H9 (cell line): ENCODE data around the gene FAIM2. TPM values are rescaled to one million over a fixed set of nuclear protein-coding genes. Genes with fewer than 3 reads are reported as not detected.
"Not testable (repeated sequence)": the region's sequence is repeated elsewhere in the genome, so short reads cannot be mapped to it uniquely, and the experiment has no call there.

ENCODE experiments used
- DNase-seq: peaks from one replicate; pipeline ENCODE4 v3.0.0-alpha.2; 2017
- H2AFZ ChIP-seq: one replicate; pipeline ENCODE4 v1.6.1; 2013; ENCODE audit warnings: mild to moderate bottlenecking, low read length, control low read depth, moderate library complexity
- H2AK5ac ChIP-seq: 2 replicates; pipeline ENCODE4 v1.6.1; 2013; ENCODE audit warnings: low read length, control low read depth, mixed read lengths; ENCODE audit not compliant: insufficient read length
- H2BK120ac ChIP-seq: one replicate; pipeline ENCODE4 v1.6.1; 2013; ENCODE audit warnings: low read depth, mild to moderate bottlenecking, low read length, control low read depth, inconsistent platforms; ENCODE audit not compliant: poor library complexity, severe bottlenecking
- H2BK12ac ChIP-seq: 2 replicates; pipeline ENCODE4 v1.6.1; 2013; ENCODE audit warnings: low read length, control low read depth, mixed read lengths, low read depth; ENCODE audit not compliant: insufficient read length
- H2BK15ac ChIP-seq: 2 replicates; pipeline ENCODE4 v1.6.1; 2013; ENCODE audit warnings: low read depth, low read length, control low read depth
- H2BK20ac ChIP-seq: one replicate; pipeline ENCODE4 v1.6.1; 2013; ENCODE audit warnings: low read depth, mild to moderate bottlenecking, low read length, control low read depth, inconsistent platforms; ENCODE audit not compliant: poor library complexity, severe bottlenecking
- H2BK5ac ChIP-seq: 2 replicates; pipeline ENCODE4 v1.6.1; 2013; ENCODE audit warnings: low read length, control low read depth, mixed read lengths; ENCODE audit not compliant: insufficient read length
- H3K14ac ChIP-seq: 2 replicates; pipeline ENCODE4 v1.6.1; 2013; ENCODE audit warnings: low read length, control low read depth; ENCODE audit not compliant: insufficient read depth
- H3K18ac ChIP-seq: 2 replicates; pipeline ENCODE4 v1.6.1; 2013; ENCODE audit warnings: low read depth, mild to moderate bottlenecking, mixed read lengths, low read length, control low read depth; ENCODE audit not compliant: insufficient read length
- H3K23ac ChIP-seq: 2 replicates; pipeline ENCODE4 v1.6.1; 2013; ENCODE audit warnings: low read length, control low read depth, mixed read lengths, low read depth; ENCODE audit not compliant: insufficient read length
- H3K23me2 ChIP-seq: 2 replicates; pipeline ENCODE4 v1.6.1; 2013; ENCODE audit warnings: low read depth, mild to moderate bottlenecking, mixed read lengths, low read length, control low read depth; ENCODE audit not compliant: insufficient read length, poor library complexity, severe bottlenecking
- H3K27ac ChIP-seq: 2 replicates; pipeline ENCODE4 v1.5.1; 2013; ENCODE audit warnings: low read length, control low read depth, mixed read lengths, low read depth; ENCODE audit not compliant: insufficient read length
- H3K27me3 ChIP-seq: 2 replicates; pipeline ENCODE4 v1.6.1; 2013; ENCODE audit warnings: low read length, control low read depth, inconsistent platforms; ENCODE audit not compliant: insufficient read depth
- H3K4ac ChIP-seq: 2 replicates; pipeline ENCODE4 v1.6.1; 2013; ENCODE audit warnings: low read depth, mild to moderate bottlenecking, control low read depth, inconsistent platforms, low read length, moderate library complexity
- H3K4me1 ChIP-seq: 2 replicates; pipeline ENCODE4 v1.6.1; 2013; ENCODE audit warnings: low read length, control low read depth, inconsistent platforms; ENCODE audit not compliant: insufficient read depth
- H3K4me2 ChIP-seq: 2 replicates; pipeline ENCODE4 v1.6.1; 2013; ENCODE audit warnings: low read length, control low read depth, mixed read lengths; ENCODE audit not compliant: insufficient read length, insufficient read depth
- H3K56ac ChIP-seq: 2 replicates; pipeline ENCODE4 v1.6.1; 2013; ENCODE audit warnings: low read depth, mild to moderate bottlenecking, mixed read lengths, low read length, control low read depth; ENCODE audit not compliant: insufficient read length
- H3K79me1 ChIP-seq: 2 replicates; pipeline ENCODE4 v1.6.1; 2013; ENCODE audit warnings: low read depth, mild to moderate bottlenecking, moderate library complexity, low read length, control low read depth, inconsistent platforms; ENCODE audit not compliant: insufficient read depth, poor library complexity, severe bottlenecking
- H3K79me2 ChIP-seq: 2 replicates; pipeline ENCODE4 v1.6.1; 2013; ENCODE audit warnings: low read length, control low read depth, inconsistent platforms; ENCODE audit not compliant: insufficient read depth
- H3K9ac ChIP-seq: 2 replicates; pipeline ENCODE4 v1.6.1; 2013; ENCODE audit warnings: low read length, control low read depth, mixed read lengths; ENCODE audit not compliant: insufficient read length; ENCODE audit errors: extremely low read depth
- H3K9me3 ChIP-seq: one replicate; pipeline ENCODE4 v1.6.1; 2013; ENCODE audit warnings: low read depth, low read length, inconsistent platforms; ENCODE audit not compliant: control insufficient read depth
- H3T11ph ChIP-seq: one replicate; pipeline ENCODE4 v1.6.1; 2013; ENCODE audit warnings: mild to moderate bottlenecking, low read length, control low read depth, inconsistent platforms
- H4K20me1 ChIP-seq: one replicate; pipeline ENCODE4 v1.6.1; 2013; ENCODE audit not compliant: control insufficient read depth, insufficient read length, insufficient read depth
- H4K5ac ChIP-seq: 2 replicates; pipeline ENCODE4 v1.6.1; 2013; ENCODE audit warnings: low read depth, mild to moderate bottlenecking, mixed read lengths, low read length, control low read depth; ENCODE audit not compliant: insufficient read length
- H4K8ac ChIP-seq: replicated peaks from 2 replicates; pipeline ENCODE4 v1.6.1; 2013; ENCODE audit warnings: low read length, control low read depth, mixed read lengths, low read depth; ENCODE audit not compliant: insufficient read length
- H4K91ac ChIP-seq: 2 replicates; pipeline ENCODE4 v1.6.1; 2013; ENCODE audit warnings: low read depth, mild to moderate bottlenecking, moderate library complexity, mixed read lengths, low read length, control low read depth; ENCODE audit not compliant: insufficient read length
- H3K27ac Mint-ChIP-seq, 3 experiments: 2 replicates in 2 of 3; 3 replicates in 1 of 3; pipeline ENCODE4 v1.8.0; 2020 to 2021; ENCODE audit warnings: mixed read lengths in 3 of 3, mild to moderate bottlenecking in 1 of 3, moderate library complexity in 1 of 3
- H3K27me3 Mint-ChIP-seq: 2 replicates; pipeline ENCODE4 v1.8.0; 2021; ENCODE audit warnings: low read depth, mild to moderate bottlenecking, moderate library complexity, mixed read lengths
- H3K36me3 Mint-ChIP-seq, 3 experiments: 2 replicates in 2 of 3; 3 replicates in 1 of 3; pipeline ENCODE4 v1.8.0; 2020 to 2021; ENCODE audit warnings: low read depth in 3 of 3, mixed read lengths in 3 of 3; ENCODE audit not compliant: insufficient read depth in 1 of 3
- H3K4me1 Mint-ChIP-seq, 2 experiments: 2 replicates each; pipeline ENCODE4 v1.8.0; 2020; ENCODE audit warnings: mixed read lengths in 2 of 2
- H3K4me3 Mint-ChIP-seq, 2 experiments: 2 replicates in 1 of 2; 3 replicates in 1 of 2; pipeline ENCODE4 v1.8.0; 2020 to 2021; ENCODE audit warnings: mild to moderate bottlenecking in 2 of 2, mixed read lengths in 2 of 2, moderate library complexity in 1 of 2
- H3K9me3 Mint-ChIP-seq, 2 experiments: 2 replicates in 1 of 2; 3 replicates in 1 of 2; pipeline ENCODE4 v1.8.0; 2020; ENCODE audit warnings: mild to moderate bottlenecking in 2 of 2, mixed read lengths in 2 of 2, moderate library complexity in 1 of 2
- WGBS: extraction: QIAGEN DNeasy Blood & Tissue Kit; methylation state at CpG from one replicate; pipeline ENCODE4 v1.1.7; 2013; ENCODE audit warnings: missing lambda C conversion rate, low lambda C conversion rate, mixed read lengths; ENCODE audit not compliant: insufficient read length; ENCODE audit errors: extremely low coverage; 5-methylcytosine and 5-hydroxymethylcytosine counted together
- total RNA-seq: library from RNA; stranded (reverse); gene quantifications from 2 replicates; pipeline ENCODE4 v1.2.1, GENCODE V29; 2021

Gene FAIM2
- total RNA-seq, 1 experiment from 2014 or later, result 0.42 TPM

GRCh38 chr12:49855890-49856289, 47.8 kb downstream of the FAIM2 start:
- H2BK12ac ChIP-seq, H2BK5ac ChIP-seq, H2BK20ac ChIP-seq, H2BK120ac ChIP-seq, H4K91ac ChIP-seq, H3K79me1 ChIP-seq, H3K23me2 ChIP-seq, H3K36me3 Mint-ChIP-seq, H3K4me2 ChIP-seq, H3T11ph ChIP-seq, H3K27ac Mint-ChIP-seq, H2AFZ ChIP-seq, H3K79me2 ChIP-seq, H3K4me1 ChIP-seq, H3K9ac ChIP-seq, H3K4ac ChIP-seq, DNase-seq, H4K8ac ChIP-seq, H4K5ac ChIP-seq, H3K56ac ChIP-seq, H3K9me3 ChIP-seq, H3K27me3 ChIP-seq, H2BK15ac ChIP-seq, H3K18ac ChIP-seq, H3K4me3 Mint-ChIP-seq, H3K14ac ChIP-seq, H3K27ac ChIP-seq, H4K20me1 ChIP-seq, H2AK5ac ChIP-seq, H3K23ac ChIP-seq: not testable (repeated sequence)
- H3K4me1 Mint-ChIP-seq, result peaks cover 9 to 14% of the 10 kb centered on the region in 2 experiments
- H3K27me3 Mint-ChIP-seq, result peaks cover 29% of the 10 kb centered on the region
- peaks cover 14 to 23% of the 10 kb centered on the region in 2 experiments for H3K9me3 Mint-ChIP-seq
- no CpG with 5 or more reads among the region's 4 CpGs for WGBS
